SW480 (cell line): ENCODE data around the gene ZNF462.
A peak's percentile ranks its signal among the peaks of the same experiment; 100 is the strongest.

Experiments used
- DNase-seq: peaks from one replicate; pipeline ENCODE4 v3.0.0-alpha.2; 2016; ENCODE audit warnings: low spot score

Gene ZNF462

DNA sequence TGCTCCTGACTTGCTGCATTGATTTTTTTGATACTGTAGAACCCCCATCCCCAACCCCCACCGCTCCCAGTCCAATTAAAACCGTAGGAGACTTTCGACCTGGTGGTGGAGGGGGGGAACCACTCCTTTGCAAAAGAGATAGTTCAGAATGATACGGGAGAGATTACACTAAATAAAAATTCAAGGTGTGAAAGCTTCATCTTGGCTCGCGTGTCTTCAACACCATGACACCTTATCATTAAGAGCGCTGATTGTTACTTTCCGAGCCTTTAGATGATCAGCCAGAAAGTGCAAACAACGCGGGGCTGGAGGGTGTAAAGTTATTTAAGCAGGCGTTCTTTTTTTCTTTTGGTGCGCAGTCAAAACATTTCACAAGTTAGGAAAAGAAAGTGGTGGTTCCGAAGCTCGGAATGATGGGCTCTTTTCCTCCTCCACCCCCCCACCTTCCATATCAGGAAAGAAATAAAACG lies 1.3 kb upstream of the ZNF462 start:
- no peak for DNase-seq

GRCh38 chr9:106862110-106862820 lies 701 bp upstream of the ZNF462 start:
- DNase-seq: peak; percentile 46

DNA sequence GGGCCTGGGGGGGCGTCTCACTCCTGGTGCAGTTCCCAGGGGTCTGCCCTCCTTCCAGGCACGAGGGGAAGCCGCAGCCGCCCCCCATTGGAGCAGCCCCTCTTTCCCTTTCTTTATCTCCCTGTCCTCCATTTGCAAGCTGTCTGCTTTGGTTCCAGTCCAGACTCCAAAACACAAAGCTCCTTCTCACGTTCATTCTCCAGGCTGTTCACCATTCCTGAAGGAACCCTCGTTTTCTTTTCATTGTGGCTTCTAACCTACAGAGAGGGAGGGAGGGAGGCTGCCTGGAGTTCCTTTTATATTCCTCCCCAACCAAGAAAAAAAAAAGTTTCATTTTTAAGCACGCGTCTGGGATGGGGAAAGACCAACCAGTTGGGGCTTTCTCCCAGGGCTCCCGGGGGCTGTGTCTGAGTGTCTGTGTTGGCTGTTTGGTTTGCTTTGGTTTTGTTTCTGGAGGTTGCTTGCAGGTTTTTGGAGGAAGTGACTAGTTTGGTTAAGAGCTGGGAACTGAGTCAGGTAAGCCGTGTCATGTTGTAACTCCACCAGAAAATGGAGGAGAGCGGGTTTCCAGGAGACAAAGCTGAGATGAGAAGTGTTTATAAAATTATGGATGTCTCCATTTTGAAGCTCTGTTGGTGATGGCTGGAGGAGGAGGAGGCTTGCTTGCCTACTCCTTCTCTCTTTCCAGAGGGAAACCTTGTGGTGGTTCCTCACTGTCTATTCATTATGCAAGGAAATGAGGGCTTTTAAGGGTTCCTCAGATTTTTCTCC lies 1.6 kb downstream of the ZNF462 start:
- DNase-seq: peak; percentile 15

- no peak for DNase-seq
Measured at GRCh38 chr9:106866243-106866642, 3.3 kb downstream of the ZNF462 start.

DNA sequence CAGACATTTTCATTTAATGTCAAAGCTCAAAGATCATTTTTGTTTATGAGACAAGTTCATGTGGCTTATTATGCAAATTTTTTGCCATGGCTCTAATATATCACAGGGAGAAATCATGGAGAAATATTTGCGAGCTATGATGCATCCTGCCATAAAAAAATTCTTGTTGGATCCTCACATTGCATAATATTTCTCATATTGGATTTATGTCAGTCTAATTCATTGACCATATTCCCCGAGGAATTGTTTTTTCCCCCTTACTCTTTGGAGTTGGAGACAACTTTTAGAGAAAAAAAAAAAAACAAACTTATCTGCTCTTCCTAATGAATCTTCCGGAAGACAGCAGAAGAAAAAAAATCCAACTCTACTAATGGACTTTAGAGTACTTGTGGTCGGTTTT lies 4.3 kb downstream of the ZNF462 start:
- no peak for DNase-seq

DNA sequence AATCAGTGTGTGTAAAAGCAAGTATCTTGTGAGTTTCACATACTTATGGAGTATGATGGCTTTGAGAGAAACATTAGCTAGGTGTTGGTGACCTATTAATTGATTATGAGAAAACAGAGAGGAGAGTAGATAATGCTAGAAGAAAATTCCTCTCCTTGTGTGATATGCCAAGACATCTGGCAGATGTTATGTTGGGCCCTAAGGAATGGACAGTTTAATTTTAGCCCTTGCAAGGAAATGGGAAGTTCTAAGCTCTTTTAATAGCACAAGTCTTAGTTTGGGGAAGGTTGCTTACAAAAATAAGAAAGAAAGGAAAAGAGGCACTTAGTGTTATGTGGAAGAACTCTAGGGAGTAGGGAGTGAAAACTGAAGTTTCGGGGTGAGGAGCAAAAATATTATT lies 5.1 kb downstream of the ZNF462 start:
- DNase-seq: no peak

DNA sequence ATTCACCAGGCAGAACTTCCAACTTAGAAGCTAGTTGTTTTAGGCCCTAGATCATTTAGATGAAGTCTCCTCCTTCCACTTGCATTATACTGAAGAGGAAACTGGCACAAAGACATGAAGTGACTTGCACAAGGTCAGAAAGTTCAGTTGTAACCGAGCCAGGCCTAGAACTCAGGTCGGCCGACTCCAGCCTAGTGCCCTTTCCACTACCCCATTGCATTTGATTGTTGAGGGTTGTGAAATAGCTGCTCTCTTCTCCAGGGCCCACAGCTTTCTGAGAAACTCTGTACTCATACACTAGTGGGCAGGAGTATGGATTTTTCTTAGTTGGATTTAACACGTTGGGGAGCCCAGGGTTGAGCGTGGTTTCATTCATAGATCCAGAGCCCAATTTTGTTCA lies 5.6 kb downstream of the ZNF462 start:
- no peak for DNase-seq

GRCh38 chr9:106869028-106869427 lies 6.1 kb downstream of the ZNF462 start:
- no peak for DNase-seq

- no peak for DNase-seq
Measured at GRCh38 chr9:106869458-106869857, 6.5 kb downstream of the ZNF462 start.

- DNase-seq: no peak
Measured at GRCh38 chr9:106872641-106873040, 9.7 kb downstream of the ZNF462 start.

- DNase-seq: no peak
Measured at GRCh38 chr9:106874031-106874430, 11.1 kb downstream of the ZNF462 start.

GRCh38 chr9:106874652-106875051 lies 11.7 kb downstream of the ZNF462 start:
- no peak for DNase-seq

DNA sequence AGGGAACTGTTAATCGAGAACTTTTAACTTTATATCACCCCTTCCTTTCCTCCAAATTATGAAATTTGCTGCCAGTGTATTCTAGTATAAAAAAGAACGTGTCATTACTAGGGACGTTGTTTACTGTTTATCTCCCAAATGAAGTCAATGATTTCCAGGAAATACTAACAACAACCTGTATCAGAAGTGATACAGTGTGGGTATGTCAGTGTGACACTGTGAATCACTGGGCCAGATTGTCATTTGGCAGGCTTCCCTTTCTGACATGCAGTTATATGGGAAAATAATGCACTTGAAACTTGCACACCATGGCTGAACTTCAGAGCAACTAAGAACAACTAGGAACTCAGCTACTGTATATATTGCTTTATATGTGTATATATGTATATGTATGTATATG lies 12.6 kb downstream of the ZNF462 start:
- DNase-seq: no peak

DNA sequence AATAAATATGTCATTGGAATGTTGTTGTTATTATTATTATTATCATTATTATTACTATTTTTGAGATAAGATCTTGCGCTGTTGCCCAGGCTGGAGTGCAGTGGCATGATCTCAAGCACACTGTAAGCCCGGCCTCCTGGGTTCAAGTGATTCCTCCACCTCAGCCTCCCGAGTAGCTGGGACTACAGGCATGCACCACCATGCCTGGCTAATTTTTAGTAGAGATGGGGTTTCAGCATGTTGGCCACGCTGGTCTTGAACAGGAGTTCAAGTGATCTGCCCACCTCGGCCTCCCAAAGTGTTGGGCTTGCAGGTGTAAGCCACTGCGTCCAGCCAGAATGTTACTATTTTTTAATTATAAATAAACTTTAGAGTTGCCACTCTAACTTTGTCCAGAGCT lies 14.4 kb downstream of the ZNF462 start:
- no peak for DNase-seq

GRCh38 chr9:106878081-106878837 lies 15.3 kb downstream of the ZNF462 start:
- no peak for DNase-seq

DNA sequence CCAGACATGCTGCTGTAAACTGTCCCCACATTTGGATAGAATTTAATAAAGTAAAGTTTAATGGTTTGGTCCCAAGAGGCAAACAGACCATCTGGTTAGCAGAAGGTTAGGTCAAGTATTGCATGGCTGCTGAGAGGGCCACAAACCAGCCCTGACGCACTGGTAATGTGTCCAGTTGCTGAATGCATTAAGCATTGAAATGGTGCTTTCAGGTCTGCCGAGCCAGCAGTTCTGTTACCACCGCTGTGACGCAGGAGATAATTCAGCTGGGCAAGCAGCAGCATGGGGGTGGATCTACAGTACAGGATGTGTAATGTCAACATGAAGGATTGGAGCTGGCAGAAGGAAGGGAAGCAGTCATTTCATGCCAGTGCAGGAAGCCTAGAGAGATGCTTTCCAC lies 16.0 kb downstream of the ZNF462 start:
- DNase-seq: no peak

- DNase-seq: no peak
Measured at GRCh38 chr9:106879439-106879882, 16.5 kb downstream of the ZNF462 start.

DNA sequence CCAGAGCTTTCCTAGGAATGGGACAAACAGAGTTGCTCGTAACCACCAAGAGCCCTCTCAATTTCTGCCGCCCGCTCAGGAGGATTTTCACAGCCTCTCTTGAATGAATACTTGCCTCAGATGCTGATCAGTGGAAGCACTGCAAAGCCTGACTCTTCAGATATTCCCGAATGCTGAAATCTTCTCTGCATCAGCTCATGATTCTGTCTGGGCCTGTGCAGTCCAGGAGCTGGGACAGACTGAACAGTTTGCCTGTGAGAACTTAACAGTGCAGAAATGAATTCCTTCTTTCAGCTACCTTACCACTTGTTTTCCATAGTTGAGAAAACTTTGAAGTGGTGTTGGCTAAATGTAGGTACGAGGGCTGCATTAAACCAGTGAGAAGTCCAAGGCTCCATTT lies 17.1 kb downstream of the ZNF462 start:
- DNase-seq: no peak

- no peak for DNase-seq
Measured at GRCh38 chr9:106880863-106881262, 17.9 kb downstream of the ZNF462 start.

GRCh38 chr9:106883030-106883429 lies 20.1 kb downstream of the ZNF462 start:
- DNase-seq: no peak

DNA sequence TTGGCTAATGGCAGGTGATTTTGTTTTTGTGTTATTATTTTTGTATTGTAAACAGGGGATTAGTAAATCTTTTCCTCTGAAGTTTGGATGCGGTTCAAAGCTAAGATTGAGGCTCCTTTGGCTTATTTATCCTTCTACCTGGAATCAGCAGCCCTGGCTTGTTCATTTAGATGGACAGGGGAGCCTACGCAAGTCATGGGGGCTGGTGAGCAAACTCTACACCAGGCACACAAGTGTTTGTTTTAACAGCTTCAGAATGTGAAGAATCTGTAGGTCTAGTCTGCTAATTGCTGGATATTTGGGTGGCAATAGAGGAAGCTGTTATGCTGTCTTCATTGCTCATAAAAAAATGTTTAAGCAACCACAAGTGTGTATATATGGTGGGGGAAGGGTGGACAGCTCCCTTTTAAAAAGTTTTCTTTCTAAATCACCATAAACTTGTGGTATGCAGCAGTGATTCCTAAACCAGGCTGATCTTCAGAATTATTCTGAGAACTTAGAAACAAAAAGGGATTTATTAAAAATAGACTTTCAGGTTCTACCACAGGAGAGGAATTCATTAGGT lies 20.7 kb downstream of the ZNF462 start:
- DNase-seq: no peak

DNA sequence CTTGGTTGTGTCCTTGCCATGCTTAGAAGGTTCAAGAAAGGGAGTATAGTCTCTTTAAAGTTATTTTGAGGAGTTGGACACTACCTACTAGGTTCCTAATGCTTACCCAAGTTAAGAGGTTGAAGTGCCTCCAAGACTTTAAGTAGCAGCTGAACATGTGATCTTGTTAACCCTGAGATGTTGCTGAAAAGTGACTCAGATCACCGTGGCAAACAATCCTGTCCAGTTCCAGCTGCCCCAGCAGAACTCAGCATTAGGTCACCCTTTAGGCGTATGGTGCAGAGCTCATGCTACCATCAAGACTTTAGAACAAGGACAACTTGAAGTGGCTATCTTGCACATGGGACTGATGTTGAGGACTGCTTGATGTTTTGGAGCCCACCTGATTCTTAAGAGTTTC lies 22.5 kb downstream of the ZNF462 start:
- no peak for DNase-seq
